Cardiac muscle cell (in vitro differentiated cells and primary cell): ENCODE results near the gene MYCN. TPM values are rescaled to one million over a fixed set of nuclear protein-coding genes. Genes with fewer than 3 reads are reported as not detected.
"Not testable (repeated sequence)": the region's sequence is repeated elsewhere in the genome, so short reads cannot be mapped to it uniquely, and the experiment has no call there.

Source experiments
- DNase-seq, 2 donors: peaks; one replicate each; pipeline versions ENCODE4 v3.0.0 to v3.0.0-alpha.2; 2010 to 2017; ENCODE audit warnings: low read depth in 1 of 2, low spot score in 1 of 2
- H3K27ac ChIP-seq: fragments of 200-600 bp; sonication (generic); 2 replicates; pipeline ENCODE4 v1.5.1; 2016
- H3K27me3 ChIP-seq: fragments of 200-600 bp; sonication (generic); 2 replicates; pipeline ENCODE4 v1.6.0; 2016; ENCODE audit warnings: control low read depth
- H3K36me3 ChIP-seq: fragments of 200-600 bp; sonication (generic); 2 replicates; pipeline ENCODE4 v1.5.1; 2016; ENCODE audit warnings: control low read depth
- H3K4me1 ChIP-seq: fragments of 200-600 bp; sonication (generic); 2 replicates; pipeline ENCODE4 v1.8.1; 2017; ENCODE audit warnings: low read depth, mild to moderate bottlenecking, mixed run types
- H3K4me3 ChIP-seq: fragments of 200-600 bp; sonication (generic); 2 replicates; pipeline ENCODE4 v1.5.1; 2016; ENCODE audit warnings: mild to moderate bottlenecking
- H3K9me3 ChIP-seq: fragments of 200-600 bp; sonication (generic); 2 replicates; pipeline ENCODE4 v1.5.1; 2017; ENCODE audit warnings: low read depth, mild to moderate bottlenecking, control low read depth
- polyA plus RNA-seq: library from polyadenylated mRNA; unstranded; fragments of >200 nt; fragmentation: Nextera tagmentation; extraction: Ambion mirVana; gene quantifications from 2 replicates; pipeline ENCODE4 v1.2.1, GENCODE V29; 2016
- total RNA-seq: library from RNA; depleted of rRNA; stranded (reverse); fragments of >200 nt; gene quantifications from 2 replicates; pipeline ENCODE4 v1.2.3, GENCODE V29; 2016
- TF ChIP-seq, protein P1 (sequence below): IDR thresholded peaks from 2 replicates; pipeline ENCODE4 v1.5.1; 2012; ENCODE audit warnings: low read depth, mild to moderate bottlenecking, low read length

MYCN gene
- total and polyA plus RNA-seq, 2 experiments from 2014 or later = 38.5 to 72.5 TPM

DNA sequence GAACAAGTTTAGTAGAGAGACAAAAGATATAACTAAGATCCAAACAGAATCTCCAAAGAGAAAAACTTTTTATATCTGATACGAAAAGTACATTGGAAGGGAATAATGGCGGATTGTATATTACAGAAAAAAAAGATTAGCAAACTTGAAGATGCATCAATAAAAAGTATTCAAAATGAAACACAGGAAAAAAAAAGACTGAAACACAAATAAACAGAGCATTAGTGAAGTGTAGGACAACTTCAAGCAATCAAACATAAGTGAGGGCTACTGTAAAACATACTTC is 41.1 kb upstream of the MYCN start:
- no peak overlapping the region for H3K4me3 ChIP-seq

DNA sequence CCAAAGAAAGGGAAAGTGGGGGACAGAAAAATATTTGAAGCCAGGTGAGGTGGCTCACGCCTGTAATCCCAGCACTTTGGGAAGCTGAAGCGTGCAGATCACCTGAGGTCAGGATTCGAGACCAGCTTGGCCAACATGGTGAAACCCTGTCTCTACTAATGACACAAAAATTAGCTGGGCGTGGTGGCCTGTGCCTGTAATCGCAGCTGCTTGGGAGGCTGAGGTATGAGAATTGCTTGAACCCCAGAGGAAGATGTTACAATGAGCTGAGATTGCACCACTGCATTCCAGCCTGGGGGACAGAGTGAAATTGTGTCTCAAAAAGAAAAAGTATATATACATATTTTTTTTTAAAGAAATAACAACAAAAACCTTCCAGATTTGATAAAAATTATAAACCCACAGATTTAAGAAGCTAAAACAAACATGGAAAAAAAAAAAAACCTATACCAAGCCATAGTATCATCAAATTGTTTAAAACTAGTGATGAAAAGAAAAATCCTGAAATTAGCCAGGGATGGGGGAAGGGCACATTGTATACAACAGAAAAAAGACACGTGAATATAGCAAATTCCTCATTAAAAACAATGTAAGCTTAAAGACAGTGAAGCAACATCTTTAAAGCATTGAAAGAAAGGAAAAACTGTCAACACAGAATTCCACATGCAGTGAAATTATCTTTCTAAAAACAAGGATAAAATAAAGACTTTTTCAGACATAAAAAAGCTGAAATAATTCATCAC is 40.4 kb upstream of the MYCN start:
- TF ChIP-seq, protein P1, sequence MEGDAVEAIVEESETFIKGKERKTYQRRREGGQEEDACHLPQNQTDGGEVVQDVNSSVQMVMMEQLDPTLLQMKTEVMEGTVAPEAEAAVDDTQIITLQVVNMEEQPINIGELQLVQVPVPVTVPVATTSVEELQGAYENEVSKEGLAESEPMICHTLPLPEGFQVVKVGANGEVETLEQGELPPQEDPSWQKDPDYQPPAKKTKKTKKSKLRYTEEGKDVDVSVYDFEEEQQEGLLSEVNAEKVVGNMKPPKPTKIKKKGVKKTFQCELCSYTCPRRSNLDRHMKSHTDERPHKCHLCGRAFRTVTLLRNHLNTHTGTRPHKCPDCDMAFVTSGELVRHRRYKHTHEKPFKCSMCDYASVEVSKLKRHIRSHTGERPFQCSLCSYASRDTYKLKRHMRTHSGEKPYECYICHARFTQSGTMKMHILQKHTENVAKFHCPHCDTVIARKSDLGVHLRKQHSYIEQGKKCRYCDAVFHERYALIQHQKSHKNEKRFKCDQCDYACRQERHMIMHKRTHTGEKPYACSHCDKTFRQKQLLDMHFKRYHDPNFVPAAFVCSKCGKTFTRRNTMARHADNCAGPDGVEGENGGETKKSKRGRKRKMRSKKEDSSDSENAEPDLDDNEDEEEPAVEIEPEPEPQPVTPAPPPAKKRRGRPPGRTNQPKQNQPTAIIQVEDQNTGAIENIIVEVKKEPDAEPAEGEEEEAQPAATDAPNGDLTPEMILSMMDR = no peak
- H3K27ac ChIP-seq = no peak overlapping the region
- H3K36me3 ChIP-seq = no peaks in the 10 kb centered on the region
- no peak overlapping the region for H3K4me3 ChIP-seq
- H3K9me3 ChIP-seq = no peaks in the 10 kb centered on the region
- no peak for DNase-seq
- no peaks in the 10 kb centered on the region for H3K4me1 ChIP-seq
- H3K27me3 ChIP-seq = no peaks in the 10 kb centered on the region

More for the DNA sequence above, 41.1 kb upstream of the MYCN start:
- H3K27me3 ChIP-seq = no peaks in the 10 kb centered on the region
- H3K4me1 ChIP-seq = no peaks in the 10 kb centered on the region
- H3K36me3 ChIP-seq = no peaks in the 10 kb centered on the region
- no peak for DNase-seq
- H3K27ac ChIP-seq = no peak overlapping the region
- TF ChIP-seq, protein P1 = no peak
- no peaks in the 10 kb centered on the region for H3K9me3 ChIP-seq

DNA sequence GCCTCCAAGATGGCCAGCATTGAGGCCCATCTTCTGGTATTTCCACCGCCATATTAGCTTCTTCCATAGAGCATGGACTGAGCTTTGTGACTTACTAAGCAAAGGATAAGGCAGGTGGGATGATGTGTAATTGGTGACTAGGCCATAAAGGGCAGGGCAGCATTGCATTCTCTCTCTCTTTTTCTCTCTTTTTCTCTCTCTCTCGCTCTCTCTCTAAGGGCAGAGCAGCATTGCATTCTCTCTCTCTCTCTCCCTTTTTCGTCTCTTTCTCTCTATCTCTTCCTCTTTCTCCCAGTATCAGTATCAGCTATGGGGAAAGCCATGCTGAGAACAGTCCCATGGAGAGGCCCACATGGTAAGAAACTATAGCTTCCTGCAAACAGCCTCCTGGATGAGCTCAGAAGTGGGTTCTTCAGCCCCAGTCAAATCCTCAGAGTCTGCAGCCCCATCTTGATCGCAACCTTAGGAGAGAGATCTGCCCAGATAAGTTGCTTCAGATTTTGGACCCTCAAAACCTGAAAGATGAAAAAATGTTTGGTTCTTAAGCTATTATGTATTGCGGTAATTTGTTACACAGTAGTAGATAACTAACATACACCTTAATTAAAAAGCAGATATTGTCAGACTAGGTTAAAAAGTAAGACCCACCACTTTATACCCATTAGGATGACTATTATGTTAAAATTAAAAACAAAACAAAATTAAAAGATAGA is 39.1 kb upstream of the MYCN start:
- Histone ChIP-seq H3K4me3 (no peak overlapping the region), H3K27me3 (no peaks in the 10 kb centered on the region), H3K36me3 (no peaks in the 10 kb centered on the region), H3K4me1 (no peaks in the 10 kb centered on the region), H3K9me3 (no peaks in the 10 kb centered on the region), H3K27ac (no peak overlapping the region)
- DNase-seq = no peak
- TF ChIP-seq, protein P1 = no peak

DNA sequence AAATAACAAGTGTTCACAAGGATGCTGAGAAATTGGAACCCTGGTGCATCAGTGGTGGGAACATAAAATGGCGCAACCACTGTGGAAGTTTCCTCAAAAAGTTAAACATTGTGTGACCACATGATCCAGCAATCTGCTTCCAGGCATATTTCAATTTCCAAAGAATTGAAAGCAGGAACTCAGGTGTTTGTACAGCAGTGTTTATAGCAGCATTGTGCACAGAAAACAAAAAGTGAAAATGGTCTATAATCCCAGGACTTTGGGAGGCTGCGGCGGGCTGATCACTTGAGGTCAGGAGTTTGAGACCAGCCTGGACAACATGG is 38.6 kb upstream of the MYCN start:
- no peaks in the 10 kb centered on the region for H3K27me3 ChIP-seq
- H3K4me3 ChIP-seq = no peak overlapping the region
- no peaks in the 10 kb centered on the region for H3K9me3 ChIP-seq
- no peak overlapping the region for H3K27ac ChIP-seq
- TF ChIP-seq, protein P1 = no peak
- no peaks in the 10 kb centered on the region for H3K36me3 ChIP-seq
- H3K4me1 ChIP-seq = no peaks in the 10 kb centered on the region
- no peak for DNase-seq

DNA sequence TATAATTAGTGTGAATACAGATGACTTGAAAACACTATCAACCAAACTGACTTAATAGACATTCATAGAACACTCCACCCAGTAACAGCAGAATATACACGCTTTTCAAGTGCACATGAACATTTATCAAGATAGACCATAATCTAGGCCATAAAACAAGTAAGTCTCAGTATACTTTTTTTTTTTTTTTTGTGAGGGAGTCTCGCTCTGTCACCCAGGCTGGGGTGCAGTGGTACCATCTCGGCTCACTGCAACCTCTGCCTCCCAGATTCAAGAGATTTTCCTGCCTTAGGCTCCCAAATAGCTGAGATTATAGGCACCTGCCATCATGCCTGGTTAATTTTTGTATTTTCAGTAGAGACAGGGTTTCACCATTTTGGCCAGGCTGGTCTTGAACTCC is 36.4 kb upstream of the MYCN start:
- H3K4me3 ChIP-seq, H3K9me3 ChIP-seq, H3K27ac ChIP-seq, H3K36me3 ChIP-seq, DNase-seq, H3K4me1 ChIP-seq, H3K27me3 ChIP-seq: not testable (repeated sequence)

DNA sequence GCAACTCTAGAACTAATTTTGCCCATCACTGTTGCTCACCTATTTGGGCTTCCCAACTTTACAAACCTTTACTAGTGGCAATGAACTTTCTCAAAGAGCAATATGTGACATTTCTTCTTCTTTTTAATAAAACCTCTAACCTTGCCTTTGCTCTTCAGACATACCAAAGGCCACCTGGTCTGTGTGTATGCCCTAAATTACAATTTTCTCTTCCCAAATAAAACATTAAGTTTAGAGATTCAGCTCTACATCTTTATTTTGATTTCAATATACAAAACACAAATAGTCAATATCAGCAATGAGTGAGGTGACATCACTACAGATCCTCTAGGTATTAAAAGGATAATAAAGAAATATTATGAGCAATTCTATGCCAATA is 35.1 kb upstream of the MYCN start:
- Histone ChIP-seq H3K4me1 (no peaks in the 10 kb centered on the region), H3K27me3 (no peaks in the 10 kb centered on the region), H3K4me3 (no peak overlapping the region), H3K27ac (no peak overlapping the region), H3K9me3 (no peaks in the 10 kb centered on the region), H3K36me3 (no peaks in the 10 kb centered on the region)
- TF ChIP-seq, protein P1 = no peak
- DNase-seq = no peak
